HEK293 (cell line): ENCODE results near the gene NKD1.

Experiments
- CTCF ChIP-seq: fragments of 450-650 bp; formaldehyde crosslinking; IDR thresholded peaks from 2 replicates; pipeline ENCODE4 v1.5.1; 2016; ENCODE audit warnings: missing biosample characterization, missing genetic modification characterization
- MEIS1 ChIP-seq: sonication (generic); formaldehyde crosslinking; IDR thresholded peaks from 2 replicates; pipeline ENCODE4 v1.8.1; 2022; ENCODE audit warnings: missing genetic modification reagents, mild to moderate bottlenecking, borderline replicate concordance
- PRDM4 ChIP-seq: fragments of 450-650 bp; formaldehyde crosslinking; IDR thresholded peaks from 2 replicates; pipeline ENCODE4 v1.5.1; 2017; ENCODE audit warnings: missing biosample characterization, missing genetic modification characterization
- SETDB1 ChIP-seq: IDR thresholded peaks from one replicate; pipeline ENCODE4 v1.6.1; 2017; ENCODE audit warnings: mild to moderate bottlenecking, low read length, moderate library complexity, mixed read lengths; ENCODE audit not compliant: insufficient read length
- TCF7L2 ChIP-seq: IDR thresholded peaks from 2 replicates; pipeline ENCODE4 v1.6.1; 2011; ENCODE audit warnings: low read depth, mild to moderate bottlenecking, inconsistent platforms, low read length, moderate library complexity, borderline replicate concordance
- ZNF23 ChIP-seq: fragments of 450-650 bp; formaldehyde crosslinking; IDR thresholded peaks from 2 replicates; pipeline ENCODE4 v1.5.1; 2016; ENCODE audit warnings: missing biosample characterization, missing genetic modification characterization, borderline replicate concordance
- ZNF274 ChIP-seq, 2 experiments: fragments of 200-500 bp in 1 of 2; fragments of 450-650 bp in 1 of 2; sonication (Bioruptor generic) in 1 of 2; formaldehyde crosslinking in 1 of 2; IDR thresholded peaks; 2 replicates each; pipeline versions ENCODE4 v1.5.1 to v1.6.1; 2014 to 2016; ENCODE audit warnings: borderline replicate concordance in 1 of 2, inconsistent platforms in 1 of 2, low read length in 1 of 2, missing biosample characterization in 1 of 2, missing genetic modification characterization in 1 of 2
- ZNF280D ChIP-seq: fragments of 450-650 bp; formaldehyde crosslinking; IDR thresholded peaks from 2 replicates; pipeline ENCODE4 v1.5.1; 2016; ENCODE audit warnings: missing biosample characterization, missing genetic modification characterization
- ZNF660 ChIP-seq: fragments of 450-650 bp; IDR thresholded peaks from 2 replicates; pipeline ENCODE4 v1.5.1; 2018; ENCODE audit warnings: missing biosample characterization, mild to moderate bottlenecking, missing genetic modification characterization
- ZNF776 ChIP-seq: fragments of 450-650 bp; formaldehyde crosslinking; IDR thresholded peaks from 2 replicates; pipeline ENCODE4 v1.5.0; 2017; ENCODE audit warnings: missing biosample characterization, missing genetic modification characterization, borderline replicate concordance

- TF ChIP-seq ZNF274 (IDR thresholded peaks at IDR 0.05; ENCODE audit: low read length) (no peak), ZNF274 (tag by site-specific recombination; IDR thresholded peaks at IDR 0.05; ENCODE audit: borderline replicate concordance) (no peak), CTCF (no peak), ZNF776 (tag by site-specific recombination) (no peak), SETDB1 (no peak), ZNF280D (tag by site-specific recombination) (no peak), ZNF23 (tag by site-specific recombination) (no peak), ZNF660 (tag by site-specific recombination) (no peak), PRDM4 (tag by site-specific recombination) (no peak), TCF7L2 (no peak), MEIS1 (no peak)
Observed at GRCh38 chr16:50598936-50599361, 50.8 kb downstream of the NKD1 start.
